ENCODE measurements around the gene CIBAR2.

Gene CIBAR2

DNA sequence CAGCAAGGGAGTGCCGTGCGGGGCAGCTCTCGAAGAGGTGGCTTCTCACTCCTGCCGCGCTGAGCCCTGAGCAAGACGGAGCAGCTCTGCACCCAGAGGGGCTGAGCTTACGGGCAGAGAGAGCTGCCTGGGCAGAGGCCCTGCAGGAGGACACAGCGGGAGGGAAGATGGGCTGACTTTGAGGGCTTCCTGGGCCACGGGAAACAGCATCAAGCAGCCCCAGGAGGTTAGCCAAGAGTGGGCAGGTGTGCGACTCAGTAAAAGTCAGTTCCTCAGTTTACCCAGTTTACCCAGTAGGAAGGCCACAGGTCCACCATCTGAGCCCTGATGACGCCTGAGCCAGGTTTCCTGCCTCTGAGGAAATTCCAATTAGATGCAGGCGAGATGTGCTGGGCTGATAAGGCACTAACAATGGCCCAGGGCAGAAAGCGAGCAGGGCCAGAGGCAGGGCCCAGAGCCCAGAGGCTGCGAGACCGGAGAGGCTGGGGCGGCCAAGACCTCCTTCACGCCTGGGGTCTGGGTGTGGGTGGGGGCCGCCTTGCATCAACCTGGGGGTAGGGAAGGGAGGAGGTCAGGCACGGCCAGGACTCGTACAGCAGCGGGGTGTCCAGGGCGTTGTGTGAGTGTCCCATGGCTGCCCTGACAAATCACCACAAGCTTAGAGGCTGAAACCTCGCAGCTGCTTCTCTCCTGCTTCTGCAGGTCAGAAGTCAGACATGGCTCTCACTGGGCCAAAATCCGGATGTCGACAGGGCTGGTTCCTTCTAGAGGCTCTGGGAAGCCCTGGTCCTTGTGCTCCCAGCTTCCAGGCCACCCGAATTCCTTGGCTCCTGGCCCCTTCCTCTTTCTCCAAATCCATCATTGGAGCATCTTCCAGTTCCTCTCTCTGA, 32.0 kb upstream of the CIBAR2 start:
- DNase-seq (ENCODE audit: extremely low read depth in 1 of 2, low read depth in 1 of 2), result no peak

DNA sequence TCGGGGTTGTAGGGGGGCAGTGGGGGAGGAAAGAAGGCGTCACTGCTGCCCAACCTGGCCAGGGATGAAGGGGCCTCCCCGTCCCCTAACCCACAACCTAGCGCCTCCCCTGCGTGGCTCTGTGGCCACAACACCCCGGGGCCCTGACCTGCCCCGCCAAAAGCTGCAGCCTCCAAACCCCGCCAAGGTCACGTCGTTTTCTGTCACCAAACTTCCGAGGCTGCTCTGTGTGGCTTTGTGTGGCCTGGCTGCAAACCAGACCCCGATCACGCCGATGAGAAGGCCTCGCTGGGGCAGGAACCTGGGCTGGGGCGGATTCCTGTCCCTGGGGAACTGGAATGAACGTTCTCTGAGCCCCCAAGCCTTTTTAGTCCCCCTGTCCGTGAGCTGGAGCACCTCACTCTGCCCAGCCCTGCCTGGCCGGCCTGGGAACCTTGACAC, 30.5 kb upstream of the CIBAR2 start:
- DNase-seq (ENCODE audit: extremely low read depth in 1 of 2, low read depth in 1 of 2), result no peak

DNA sequence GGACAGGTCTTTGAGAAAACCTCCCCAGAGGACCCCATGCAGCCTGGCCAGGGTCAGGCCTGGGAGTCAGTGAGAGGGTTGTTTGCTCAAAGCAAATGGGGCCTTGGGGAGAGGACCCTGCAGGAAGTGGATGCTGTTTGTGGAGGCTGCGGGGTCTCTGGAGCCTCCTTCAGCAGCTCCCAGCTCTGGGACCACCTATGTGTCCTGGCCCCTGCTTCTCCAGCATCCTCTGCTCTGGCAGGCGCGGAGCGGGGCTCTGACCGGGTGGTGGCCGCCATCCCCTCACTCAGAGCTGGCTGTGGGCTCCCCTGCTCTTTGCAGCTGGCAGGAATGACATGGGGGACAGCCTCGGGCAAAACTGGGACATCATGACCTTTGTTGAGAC, 29.8 kb upstream of the CIBAR2 start:
- no peak for DNase-seq (ENCODE audit: extremely low read depth in 1 of 2, low read depth in 1 of 2)

DNA sequence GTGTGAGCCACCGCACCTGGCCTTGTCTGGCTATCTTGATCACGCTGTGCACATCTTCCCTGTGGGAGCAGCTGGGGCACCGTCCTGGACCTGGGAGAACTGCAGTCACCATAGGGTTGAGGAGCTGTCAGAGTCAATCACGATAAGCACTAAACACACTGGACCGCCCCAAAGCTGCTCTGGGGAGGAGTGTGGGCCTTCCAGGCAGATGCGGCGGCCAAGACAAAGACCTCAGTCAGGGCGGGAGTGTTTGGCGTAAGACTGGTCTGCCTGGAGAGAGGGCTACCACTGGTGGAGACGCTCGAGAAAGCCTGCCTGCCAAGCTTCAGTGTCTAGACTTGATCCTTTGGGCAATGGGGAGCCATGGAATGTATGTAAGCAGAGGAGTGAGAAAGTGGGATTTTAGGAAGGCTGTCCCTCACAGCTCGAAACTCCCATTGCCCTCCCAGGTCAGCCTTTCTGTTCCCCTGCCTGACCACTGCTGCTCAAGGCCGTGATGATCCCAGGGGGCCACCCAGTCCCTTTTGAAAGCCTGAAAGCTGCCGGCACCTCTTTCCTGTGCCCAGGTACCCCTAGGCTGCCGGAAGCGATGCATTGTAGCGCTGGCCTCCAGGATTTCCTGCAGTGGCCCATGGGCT, 29.3 kb upstream of the CIBAR2 start:
- DNase-seq (ENCODE audit: extremely low read depth in 1 of 2, low read depth in 1 of 2), result no peak

DNA sequence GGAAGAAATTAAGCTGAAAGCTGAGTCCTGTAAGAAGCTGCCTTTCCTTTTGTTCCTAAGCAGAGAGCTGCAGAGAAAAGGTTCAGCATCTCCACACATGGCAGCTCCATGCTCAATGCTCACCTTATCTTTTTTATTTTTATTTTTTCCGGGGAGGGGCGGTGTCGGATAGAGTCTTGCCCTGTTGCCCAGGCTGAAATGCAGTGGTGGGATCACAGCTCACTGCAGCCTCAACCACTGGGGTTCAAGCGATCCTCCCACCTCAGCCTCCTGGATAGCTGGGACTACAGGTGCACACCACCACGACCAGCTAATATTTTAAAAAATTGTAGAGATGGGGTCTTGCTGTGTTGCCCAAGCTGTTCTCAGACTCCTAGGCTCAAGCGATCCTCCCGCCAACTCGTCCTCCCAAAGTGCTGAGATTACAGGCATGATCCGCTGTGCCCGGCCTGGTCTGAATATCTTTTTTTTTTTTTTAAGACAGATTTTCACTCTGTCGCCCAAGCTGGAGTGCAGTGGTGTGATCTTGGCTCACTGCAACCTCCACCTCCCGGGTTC, 28.3 kb upstream of the CIBAR2 start:
- DNase-seq (ENCODE audit: extremely low read depth in 1 of 2, low read depth in 1 of 2), result no peak

DNA sequence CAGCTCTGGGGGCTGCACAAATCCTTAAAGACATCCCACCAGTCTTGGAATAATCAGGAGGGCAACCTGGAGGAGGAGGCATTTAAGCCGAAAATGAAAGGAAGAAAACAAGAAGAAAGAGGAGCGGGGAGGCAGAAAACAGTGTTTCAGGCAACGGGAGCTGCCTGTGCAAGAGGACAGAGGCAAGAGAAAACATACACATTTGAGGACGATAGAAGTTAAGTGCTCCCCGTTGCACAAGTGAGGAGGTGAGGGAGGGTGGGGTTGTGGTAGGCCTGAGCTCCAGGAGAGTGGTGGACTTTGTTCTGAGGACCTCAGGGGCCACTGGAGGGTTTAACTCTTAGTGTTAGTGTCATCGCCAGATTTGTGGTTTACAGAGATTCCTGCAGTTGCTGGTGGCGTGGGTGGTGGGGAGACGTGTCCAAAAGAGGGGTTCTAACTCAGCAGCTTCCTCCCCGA, 27.6 kb upstream of the CIBAR2 start:
- DNase-seq (ENCODE audit: extremely low read depth in 1 of 2, low read depth in 1 of 2), result no peak

DNA sequence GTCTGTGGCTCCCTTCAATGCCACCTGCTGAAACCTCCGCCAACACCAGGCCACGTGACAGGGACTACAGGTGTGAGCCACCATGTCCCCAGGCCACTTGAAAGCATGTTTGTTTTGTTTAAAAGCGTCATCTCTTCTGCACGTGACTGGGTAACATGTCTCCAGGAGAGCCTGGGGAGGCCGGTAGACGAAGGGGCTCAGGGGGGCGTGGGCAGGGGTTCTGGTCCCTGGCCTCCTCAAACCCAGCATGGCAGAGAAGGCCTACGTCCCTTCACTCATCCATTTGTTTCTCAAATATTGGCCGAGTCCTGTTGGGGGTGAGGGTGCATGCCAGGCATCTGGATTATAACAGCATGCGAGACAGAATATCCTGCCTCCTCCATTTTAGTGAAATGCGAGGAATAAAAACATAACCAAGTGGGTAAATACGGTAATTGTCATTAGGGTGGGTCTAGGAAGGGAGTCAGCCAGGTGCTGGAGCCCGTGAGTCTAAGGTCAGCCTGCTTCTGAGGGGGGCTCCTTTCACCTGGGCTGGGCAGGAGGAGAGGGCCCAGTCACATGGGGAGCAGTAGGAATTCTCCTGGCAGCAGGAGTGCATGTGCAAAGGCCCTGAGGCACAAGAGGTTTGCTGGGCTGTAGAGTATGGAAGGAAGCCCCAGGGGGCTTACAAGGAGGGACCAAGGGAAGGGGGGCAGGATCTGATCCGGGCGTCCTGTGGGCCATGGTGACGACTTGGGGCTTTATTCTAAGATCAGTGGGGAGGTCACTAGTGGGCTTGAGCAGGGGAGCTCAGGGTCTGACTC, 26.8 kb upstream of the CIBAR2 start:
- DNase-seq (ENCODE audit: extremely low read depth in 1 of 2, low read depth in 1 of 2), result no peak

DNA sequence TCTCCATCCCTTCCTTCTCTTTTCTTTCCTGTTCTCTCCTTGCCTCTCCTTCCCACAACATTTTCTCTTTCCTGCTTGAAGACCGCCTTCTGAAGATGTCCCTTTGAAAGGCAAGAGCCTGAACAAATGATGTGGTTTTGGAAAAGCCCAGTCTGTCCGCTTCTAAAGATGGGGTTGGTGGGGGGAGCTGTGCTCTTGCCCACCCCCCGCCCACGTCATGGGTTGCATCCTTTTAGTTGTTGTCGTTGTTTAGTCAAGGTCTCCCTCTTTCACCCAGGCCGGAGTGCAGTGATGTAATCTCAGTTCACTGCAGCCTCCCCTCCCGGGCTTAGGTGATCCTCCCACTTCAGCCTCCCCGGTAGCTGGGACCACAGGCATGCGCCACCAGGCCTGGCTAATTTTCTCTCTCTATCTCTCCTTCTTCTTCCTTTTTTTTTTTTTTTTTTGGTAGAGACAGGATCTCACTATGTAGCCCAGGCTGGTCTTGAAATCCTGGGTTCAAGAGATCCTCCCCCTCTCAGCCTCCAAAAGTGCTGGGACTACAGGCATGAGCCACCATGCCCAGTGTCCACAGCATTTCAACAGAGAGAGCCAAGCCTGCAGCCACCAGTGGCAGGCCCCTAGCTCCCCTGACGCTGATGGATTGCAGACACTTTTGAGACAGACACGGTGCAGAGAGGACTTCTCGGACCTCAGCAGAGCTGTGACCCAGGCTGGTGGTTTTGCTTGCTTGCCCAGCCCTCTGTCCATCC, 26.0 kb upstream of the CIBAR2 start:
- no peak for DNase-seq (ENCODE audit: extremely low read depth in 1 of 2, low read depth in 1 of 2)

DNA sequence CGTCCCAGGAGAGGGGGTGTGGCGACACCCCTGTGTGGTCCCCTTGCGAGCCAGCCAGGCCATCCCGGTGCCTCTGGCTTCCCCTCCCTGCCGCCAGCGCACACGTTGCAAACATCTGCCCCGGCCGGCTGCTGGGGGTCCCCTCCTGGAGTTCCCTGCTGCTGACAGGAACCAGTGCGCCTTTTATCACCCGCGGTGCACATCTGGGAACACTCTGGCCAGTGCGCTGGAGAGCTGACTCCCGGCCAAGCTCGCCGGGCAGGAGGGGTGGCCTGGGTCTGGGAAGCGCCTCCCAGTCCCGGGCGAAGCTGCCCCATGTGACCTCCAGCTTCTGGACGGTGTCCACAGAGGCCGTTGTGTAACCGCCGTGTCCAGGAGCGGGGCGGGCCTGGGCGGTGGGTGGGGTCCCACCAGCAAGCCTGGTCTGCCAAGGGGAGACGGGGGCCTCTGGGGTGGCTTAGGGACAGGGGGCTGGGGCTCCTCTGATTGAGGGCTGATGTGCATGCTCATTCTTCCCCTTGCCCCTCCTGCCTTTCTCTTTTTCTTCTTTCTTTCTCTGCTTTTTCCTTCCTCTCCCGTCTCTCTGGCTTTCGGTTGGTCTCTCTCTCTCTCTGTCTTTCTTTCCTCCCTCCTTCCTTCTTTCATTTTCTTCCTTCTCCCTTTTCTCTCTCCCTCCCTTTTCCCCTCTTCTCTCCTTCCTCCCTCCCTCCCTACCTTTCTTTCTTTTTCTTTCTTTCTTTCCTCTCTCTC, 25.2 kb upstream of the CIBAR2 start:
- DNase-seq (ENCODE audit: extremely low read depth in 1 of 2, low read depth in 1 of 2), result no peak

DNA sequence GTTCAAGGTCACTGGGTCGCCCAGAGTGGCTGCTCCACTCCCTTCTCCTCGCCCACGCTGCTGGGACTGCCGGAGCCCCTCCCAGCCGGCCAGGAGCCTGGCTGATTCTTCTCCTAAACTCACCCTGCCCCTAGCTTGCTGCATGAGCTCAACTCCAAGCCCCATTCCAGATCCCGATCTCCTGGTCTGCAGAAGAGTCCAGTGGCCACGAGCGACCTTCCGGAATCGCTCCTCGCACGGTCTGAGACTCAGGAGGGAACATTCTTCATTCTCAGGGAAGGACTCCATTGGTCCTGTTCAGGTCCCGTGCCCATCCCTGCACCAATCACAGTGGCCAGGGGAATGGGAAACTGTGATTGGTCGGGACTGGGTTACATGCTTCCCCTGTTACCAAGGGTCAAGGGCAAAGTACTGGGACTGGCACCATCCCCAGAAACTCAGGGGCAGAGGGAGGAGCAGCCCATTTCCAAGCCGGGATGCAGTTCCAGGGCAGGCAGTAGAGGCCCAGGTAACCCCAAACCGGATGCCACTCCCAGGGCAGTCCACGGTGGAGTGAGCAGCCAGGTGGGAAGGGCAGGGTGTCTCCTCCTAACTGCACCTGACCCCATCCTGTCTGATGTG, 24.5 kb upstream of the CIBAR2 start:
- no peak for DNase-seq (ENCODE audit: extremely low read depth in 1 of 2, low read depth in 1 of 2)

DNA sequence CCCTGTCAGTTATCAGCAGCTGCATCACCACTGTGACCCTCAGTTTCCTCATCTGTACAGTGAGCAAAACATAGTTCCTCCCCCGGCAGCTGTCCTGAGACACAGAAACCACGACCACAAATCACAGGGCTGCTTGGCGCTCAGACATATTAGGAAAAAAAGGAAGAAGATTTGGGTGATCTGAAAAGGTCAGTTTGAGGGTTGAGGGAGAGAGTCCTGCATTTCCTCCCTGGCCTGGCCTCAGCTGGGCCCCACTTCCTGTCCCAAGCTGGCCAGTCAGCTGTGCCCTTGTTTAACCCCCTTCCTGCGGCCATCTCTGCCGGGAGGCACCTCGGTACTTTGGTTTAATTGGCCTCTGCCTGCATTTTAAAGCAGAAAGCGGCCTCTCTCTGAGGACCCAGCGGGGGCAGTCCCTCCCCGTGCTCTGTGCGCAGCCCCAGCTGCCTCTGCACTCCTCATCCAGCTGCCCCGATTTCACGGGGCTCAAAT, 24.0 kb upstream of the CIBAR2 start:
- no peak for DNase-seq (ENCODE audit: extremely low read depth in 1 of 2, low read depth in 1 of 2)

DNA sequence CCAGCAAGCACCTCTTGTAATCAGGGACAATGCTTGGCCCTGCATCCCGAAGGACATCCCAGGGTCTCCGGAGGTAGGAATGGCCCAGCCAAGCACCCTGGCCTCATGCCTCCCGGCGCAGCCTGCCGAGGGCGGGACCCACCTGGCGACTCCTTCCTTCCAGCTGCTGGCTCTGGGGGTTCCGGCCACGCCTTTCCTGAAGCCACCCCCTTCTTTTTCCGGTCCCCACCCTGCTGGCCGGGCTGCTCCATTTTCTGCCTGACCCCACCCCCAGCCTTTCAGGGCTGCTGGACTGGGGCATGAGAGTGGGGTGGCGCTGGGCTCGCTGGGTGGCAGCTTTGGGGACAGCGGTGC, 22.5 kb upstream of the CIBAR2 start:
- DNase-seq (ENCODE audit: extremely low read depth in 1 of 2, low read depth in 1 of 2), result no peak

DNA sequence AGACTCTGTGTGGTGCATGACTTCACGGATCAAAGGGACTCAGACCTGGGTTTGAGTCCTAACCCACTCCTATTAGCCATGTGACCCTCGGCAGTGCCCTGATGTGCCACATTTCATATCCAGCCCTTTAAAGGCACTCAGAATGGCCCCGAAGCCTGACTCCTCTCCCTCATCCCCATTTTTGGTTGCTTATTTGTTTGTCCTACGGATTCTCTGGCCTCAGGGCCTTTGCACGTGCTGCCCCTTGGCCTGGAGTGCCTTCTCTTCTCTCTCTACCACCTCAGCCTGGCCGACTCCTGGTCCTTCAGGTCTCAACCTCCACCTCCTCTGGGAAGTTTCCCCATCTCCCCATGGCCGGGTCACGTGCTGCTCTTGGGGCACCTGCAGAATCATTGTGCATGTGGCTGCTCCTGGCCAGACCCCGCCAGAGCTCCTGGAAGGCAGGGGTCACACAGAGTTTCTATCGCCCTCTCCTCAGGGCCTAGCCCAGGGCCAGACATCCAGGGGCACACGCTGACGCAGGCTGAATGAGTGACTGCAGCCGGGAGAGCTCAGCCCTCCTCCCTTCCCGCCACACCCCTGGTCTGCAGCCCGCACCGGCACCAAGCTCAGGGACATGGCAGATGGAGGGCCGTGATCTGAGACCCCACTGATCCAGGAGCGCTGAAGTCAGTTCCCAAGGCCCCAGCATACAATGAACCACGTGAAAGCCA, 22.0 kb upstream of the CIBAR2 start:
- DNase-seq (ENCODE audit: extremely low read depth in 1 of 2, low read depth in 1 of 2), result no peak

DNA sequence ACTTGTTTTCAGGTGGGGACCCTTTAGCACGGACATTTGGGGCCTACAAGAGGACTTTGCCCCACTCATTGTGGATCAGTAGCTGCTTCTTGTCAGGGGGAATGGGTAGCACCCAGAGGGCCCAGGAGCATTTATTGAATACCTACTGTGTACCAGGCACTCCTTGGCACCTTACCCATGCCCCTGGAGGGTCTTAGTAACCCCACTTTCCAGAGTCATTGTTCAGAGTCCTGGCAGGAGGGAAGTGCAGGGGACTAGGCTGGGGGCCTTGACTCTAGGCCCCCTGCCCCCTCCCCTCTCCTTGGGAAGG, 21.0 kb upstream of the CIBAR2 start:
- no peak for DNase-seq (ENCODE audit: extremely low read depth in 1 of 2, low read depth in 1 of 2)

DNA sequence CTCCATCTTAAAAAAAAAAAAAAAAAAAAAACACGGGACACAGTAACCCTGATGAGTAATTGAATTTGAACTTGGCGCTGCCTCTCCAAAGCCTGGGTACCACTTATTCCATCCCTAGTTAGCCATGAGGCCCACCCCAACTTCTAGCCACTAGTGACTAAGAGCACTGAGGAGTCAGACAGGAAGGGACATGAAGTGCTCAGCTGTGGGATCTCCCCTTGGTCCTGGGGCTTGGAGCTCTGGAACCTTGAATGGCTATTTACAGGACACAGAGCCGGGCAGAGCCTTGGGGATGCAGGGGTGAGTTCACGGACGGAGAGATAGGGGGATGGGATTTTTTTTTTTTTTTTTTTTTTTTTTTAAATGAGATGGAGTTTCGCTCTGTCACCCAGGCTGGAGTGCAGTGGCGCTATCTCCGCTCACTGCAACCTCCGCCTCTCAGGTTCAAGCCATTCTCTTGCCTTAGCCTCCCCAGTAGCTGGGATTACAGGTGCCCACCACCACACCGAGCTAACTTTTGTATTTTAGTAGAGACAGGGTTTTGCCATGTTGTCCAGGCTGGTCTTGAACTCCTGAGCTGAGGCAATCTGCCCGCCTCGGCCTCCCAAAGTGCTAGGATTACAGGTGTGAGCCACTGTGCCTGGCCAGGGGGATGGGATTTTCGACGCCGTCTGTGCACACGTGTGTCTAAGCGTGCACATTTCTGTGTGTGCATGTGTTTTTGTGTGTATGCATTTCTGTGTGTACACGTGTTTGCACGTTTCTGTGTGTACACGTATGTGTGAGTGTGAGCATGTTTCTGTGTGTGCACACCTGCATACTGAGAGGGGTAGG, 20.4 kb upstream of the CIBAR2 start:
- DNase-seq (ENCODE audit: extremely low read depth in 1 of 2, low read depth in 1 of 2), result no peak

DNA sequence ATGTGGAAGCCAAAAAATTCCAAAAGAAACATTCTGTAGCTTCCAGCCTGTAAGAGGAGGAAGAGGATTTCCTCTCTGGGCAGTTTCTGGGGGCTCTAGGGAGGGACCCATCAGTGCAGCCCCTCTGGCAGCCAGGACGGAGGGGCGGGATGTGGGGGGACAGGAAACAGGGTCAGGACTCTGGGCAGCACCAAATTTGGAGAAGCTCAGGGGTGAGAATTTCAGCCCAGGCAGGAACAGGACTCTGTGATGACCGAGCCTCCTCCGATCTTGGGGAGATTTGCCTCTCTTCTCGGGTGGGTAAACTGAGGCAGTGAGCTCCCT, 18.4 kb upstream of the CIBAR2 start:
- DNase-seq (ENCODE audit: extremely low read depth in 1 of 2, low read depth in 1 of 2), result no peak

DNA sequence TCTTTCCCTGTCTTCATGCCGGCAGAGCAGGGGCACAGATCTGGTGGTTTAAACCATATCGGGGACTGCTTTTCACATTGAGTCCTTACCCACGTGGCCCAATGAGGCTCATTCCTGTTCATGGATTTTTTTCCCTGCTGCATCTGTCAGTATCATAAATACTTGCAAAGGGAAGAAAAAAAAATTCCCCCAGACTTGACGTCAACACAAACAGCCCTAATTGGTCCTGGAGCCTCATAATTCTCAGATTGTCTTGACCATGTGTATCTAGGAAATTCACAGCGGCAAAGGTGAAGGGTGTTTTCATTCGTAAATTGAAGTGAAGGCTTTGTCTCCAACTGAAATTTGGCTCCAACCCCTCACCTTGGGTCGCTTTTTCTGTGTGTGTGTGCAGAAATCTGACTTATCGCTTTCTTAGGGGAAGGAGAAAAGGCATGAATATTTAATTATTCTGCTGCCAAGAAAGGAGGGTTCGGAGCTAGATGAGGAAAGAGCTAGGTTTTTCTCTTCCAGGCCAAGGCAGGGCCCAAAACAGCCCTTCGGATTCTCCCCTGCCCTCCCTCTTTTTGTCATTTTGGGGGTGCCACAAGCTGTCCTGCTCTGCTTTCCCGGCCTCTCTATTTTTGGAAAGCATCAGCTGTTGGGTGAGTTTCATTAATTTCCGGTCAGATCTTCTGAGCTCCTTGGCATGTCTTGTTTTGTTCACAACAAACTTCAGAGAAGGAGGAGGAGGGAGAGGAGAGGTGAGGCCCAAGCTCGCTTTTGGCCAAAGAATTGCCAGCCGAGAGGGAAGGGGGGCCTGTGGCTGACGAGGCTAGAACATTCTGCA, 17.8 kb upstream of the CIBAR2 start:
- DNase-seq (ENCODE audit: extremely low read depth in 1 of 2, low read depth in 1 of 2), result no peak
